GM18498 (cell line): ENCODE measurements around the gene ZNF705A.
"Not testable (repeated sequence)": the region's sequence is repeated elsewhere in the genome, so short reads cannot be mapped to it uniquely, and the experiment has no call there.

Experiments
- ATAC-seq: cut with Tn5 transposase; IDR thresholded peaks from one replicate; pipeline ENCODE4 v1.9.1; 2021; ENCODE audit warnings: mild to moderate bottlenecking, moderate library complexity; ENCODE audit not compliant: unreplicated experiment

ZNF705A gene

GRCh38 chr12:8156845-8157244 is at the start of gene ZNF705A:
ZNF705A (plus strand) TSS chr12:8157015; CDS start chr12:8172626, 15,611 bp downstream.
- ATAC-seq, result no peak

DNA sequence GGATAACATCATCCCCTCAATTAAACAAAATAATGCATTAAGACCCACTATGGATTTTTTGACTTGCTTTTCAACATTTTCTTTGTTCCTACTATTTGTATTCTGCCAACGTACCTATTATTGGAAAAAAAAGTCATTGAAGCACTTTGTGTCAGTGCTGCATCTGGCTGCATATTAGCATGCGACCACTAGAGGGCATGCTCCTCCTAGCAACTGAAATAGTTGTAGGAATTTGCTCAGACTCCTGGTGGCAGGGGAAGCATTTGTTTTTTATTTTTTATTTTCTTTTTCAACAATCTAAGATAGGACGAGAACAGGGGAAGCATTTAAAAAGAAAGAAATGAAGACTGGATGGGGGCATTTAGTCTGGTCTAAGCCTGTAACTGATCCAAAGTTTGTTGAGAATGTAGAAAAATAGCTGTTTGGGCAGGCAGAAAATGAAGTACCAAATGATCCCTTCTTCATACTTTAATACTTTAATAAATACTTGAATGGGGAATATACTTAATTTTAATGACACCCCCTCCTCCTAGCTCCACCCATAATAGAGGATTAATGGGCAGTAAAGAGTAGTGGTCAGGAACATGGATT is 47.9 kb upstream of the ZNF705A start:
- no peak for ATAC-seq

DNA sequence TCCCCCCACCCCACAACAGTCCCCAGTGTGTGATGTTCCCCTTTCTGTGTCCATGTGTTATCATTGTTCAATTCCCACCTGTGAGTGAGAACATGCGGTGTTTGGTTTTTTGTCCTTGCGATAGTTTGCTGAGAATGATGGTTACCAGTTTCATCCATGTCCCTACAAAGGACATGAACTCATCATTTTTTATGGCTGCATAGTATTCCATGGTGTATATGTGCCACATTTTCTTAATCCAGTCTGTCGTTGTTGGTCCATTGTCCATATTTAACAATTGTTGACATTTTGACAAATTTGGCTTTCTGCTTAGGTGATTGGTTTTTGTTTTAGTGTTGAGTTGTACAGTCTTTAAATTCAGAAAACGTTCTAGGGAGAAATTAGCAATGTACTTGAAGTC is 43.7 kb upstream of the ZNF705A start:
- not testable (repeated sequence) for ATAC-seq

DNA sequence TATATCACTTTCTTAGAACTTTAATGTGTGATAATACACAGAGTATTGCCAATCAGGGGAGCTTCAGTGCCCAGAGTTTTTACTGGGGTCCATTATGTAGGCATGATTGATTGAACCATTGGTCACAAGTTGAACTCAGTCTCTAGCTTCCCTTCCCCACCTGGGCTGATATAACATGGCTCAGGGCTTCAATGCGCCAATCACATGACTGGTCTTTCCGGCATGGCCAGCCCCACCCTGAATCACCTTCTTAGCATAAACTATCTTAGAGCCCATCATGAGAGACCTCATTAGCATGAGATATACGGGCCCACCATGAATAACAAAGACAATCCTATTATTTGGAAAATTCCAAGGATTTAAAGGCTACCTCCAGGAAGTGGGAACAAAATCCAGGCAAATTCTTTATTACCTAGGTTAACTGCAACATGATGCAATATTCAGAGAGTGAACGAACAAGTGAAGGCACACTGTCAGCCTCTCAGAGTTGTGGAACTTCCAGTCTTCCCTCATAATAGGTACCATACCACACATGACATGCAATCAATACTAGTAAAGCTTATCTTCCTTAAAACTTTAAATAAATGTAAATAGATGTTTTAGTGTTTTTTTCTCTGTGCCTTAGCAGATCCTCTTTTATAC is 36.6 kb upstream of the ZNF705A start:
- ATAC-seq, result no peak

- no peak for ATAC-seq
Observed at GRCh38 chr12:8123124-8123912, 33.5 kb upstream of the ZNF705A start, which contains the start of gene CLEC4A. CLEC4A (plus strand) TSS chr12:8123617; CDS start chr12:8123879, 262 bp downstream.

GRCh38 chr12:8127138-8127537 is 29.7 kb upstream of the ZNF705A start:
- no peak for ATAC-seq

GRCh38 chr12:8133636-8134397 is 23.0 kb upstream of the ZNF705A start:
- ATAC-seq, result not testable (repeated sequence)

GRCh38 chr12:8134398-8134930 is 22.4 kb upstream of the ZNF705A start:
- ATAC-seq, result not testable (repeated sequence)

GRCh38 chr12:8141647-8142046 is 15.2 kb upstream of the ZNF705A start:
- ATAC-seq, result not testable (repeated sequence)

DNA sequence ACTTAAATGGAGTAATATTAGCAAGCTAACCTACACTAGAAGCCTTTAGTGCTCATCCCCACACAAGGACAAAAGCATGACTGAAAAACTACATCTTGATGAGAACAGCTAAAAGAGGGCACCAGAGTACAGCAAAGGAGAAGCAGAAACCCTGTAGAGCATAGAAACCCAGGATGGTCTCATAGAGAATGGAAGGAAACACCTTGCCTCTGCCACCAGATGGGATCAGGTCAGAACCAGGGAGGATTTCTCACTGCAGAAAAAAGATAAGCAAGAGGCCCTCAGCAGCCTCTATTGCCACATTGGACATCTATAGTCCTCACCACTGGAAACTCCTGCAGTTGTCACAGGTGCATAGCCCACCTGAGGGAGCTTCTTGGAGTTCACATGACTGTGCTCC is 13.6 kb upstream of the ZNF705A start:
- ATAC-seq, result no peak

DNA sequence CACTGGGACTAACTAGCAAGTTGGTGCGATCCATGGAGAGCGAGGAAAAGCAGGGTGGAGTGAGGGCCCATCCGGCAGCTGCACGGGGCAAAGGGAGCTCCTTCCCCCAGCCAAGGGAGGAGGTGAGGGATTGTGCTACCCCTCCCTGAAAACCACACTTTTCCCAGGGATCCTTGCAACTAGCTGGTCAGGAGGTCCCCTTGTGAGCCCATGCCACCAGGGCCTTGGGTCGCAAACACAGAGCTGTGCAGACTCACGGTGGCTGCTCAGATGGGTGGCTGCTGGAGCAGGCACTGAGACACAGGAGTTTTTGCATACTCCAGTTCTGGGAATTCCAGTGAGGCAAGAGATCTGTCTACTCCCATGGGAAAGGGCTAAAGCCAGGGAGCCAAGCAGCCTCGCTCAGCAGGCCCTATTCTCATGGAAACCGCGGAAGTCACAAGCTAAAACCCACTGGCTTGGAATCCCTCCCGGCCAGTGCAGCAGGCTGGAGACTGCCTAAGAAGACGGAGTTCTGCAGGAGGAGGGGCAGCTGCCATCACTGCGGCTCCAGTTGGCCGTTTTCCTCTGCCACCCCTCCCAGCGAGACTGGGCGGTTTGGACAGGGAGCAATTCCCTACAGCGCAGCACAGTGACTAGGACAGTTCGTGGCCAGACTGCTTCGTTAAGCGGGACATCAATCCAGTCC is 10.9 kb upstream of the ZNF705A start:
- ATAC-seq, result no peak

DNA sequence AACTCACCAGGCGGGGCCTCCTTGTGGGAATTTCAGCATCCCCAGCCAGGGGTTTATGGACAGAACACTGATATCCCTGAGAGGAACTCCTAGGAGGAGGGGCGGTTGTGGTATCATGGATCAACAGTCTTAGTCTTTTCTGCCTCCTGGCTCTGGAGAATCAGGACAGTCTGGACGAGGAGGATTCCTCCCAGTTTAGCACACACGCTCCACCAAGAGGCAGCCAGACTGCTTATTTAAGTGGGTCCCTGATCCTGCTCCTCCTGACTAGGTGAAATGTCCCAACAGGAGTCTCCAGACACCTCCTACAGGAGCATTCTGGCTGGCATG is 10.4 kb upstream of the ZNF705A start:
- ATAC-seq, result no peak

- ATAC-seq, result no peak
Observed at GRCh38 chr12:8154526-8154925, 2.3 kb upstream of the ZNF705A start.

- no peak for ATAC-seq
Observed at GRCh38 chr12:8156416-8156815, 399 bp upstream of the ZNF705A start.

- ATAC-seq, result no peak
Observed at GRCh38 chr12:8157484-8158198, 826 bp downstream of the ZNF705A start.

GRCh38 chr12:8172911-8173310 is 16.1 kb downstream of the ZNF705A start:
- not testable (repeated sequence) for ATAC-seq

GRCh38 chr12:8179989-8180585 is 23.3 kb downstream of the ZNF705A start:
- not testable (repeated sequence) for ATAC-seq

GRCh38 chr12:8181271-8181670 is 24.5 kb downstream of the ZNF705A start:
- not testable (repeated sequence) for ATAC-seq

GRCh38 chr12:8182923-8183322 is 26.1 kb downstream of the ZNF705A start:
- ATAC-seq, result not testable (repeated sequence)
